ENCODE results near the gene DNAJB9. TPM values are rescaled to one million over a fixed set of nuclear protein-coding genes. Genes with fewer than 3 reads are reported as not detected.
A peak's percentile ranks its signal among the peaks of the same experiment; 100 is the strongest.

DNAJB9 gene
- total and polyA plus RNA-seq, 9 of the 15 experiments (the other 6 are each of a cell fraction or from before 2014, with no cell fraction given) = 4.3 to 34.2 (median 9.6) TPM

DNA sequence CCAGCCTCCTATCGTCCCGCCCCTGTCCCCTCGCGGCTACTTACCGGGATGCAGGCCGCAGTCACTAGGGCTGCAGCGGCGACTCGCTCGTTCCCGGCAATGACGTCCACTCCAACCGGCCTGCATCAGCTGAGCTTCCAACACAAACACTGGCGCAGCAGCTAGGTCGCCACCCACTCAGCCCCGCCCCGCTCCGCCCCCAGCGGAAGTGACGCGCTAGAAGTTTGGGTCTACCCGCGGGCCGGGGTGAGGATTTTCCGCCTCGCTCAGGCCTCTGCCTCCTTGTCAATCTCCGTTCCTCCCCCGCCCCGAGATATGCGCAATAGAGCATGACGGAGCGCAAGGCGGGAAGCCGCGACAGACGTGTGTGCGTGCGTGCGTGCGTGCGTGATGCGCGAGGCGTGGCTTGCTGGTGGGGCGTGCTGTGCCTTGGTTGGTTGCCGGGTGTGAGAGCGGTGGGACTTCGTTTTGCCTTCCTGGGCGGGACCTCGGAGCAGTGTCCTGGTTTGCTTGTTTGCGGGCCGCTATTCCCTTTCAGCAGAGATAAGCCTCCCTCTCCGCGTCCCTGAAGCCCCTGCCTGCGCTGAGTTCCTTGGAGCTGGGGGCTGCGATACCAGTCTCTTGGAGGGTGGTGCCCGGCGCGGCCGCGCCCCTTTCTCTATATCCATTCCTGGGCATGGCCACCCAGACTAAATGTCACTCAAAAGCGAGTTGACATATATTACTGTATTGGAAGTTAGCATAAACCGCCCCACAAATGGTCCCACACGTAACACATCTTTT, 43.5 kb upstream of the DNAJB9 start, which contains the start of gene PNPLA8 (continued):
- TF ChIP-seq, protein P1, sequence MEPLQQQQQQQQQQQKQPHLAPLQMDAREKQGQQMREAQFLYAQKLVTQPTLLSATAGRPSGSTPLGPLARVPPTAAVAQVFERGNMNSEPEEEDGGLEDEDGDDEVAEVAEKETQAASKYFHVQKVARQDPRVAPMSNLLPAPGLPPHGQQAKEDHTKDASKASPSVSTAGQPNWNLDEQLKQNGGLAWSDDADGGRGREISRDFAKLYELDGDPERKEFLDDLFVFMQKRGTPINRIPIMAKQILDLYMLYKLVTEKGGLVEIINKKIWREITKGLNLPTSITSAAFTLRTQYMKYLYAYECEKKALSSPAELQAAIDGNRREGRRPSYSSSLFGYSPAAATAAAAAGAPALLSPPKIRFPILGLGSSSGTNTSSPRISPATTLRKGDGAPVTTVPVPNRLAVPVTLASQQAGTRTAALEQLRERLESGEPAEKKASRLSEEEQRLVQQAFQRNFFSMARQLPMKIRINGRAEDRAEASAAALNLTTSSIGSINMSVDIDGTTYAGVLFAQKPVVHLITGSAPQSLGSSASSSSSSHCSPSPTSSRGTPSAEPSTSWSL (CRISPR knock-in tag; IDR thresholded peaks at IDR 0.05; ENCODE audit: borderline replicate concordance) = peak; percentile 93; the same call in 1 of the 2 replicates
- TF ChIP-seq NFIC (IDR thresholded peaks at IDR 0.05) (peak; percentile 35), SMAD4 (CRISPR knock-in tag; conservative IDR thresholded peaks at IDR 0.05) (peak; percentile 49; the same call in 1 of the 2 replicates), SETDB1 (IDR thresholded peaks at IDR 0.05; ENCODE audit: low read length) (peak; percentile 90)
- TF ChIP-seq, protein P2, sequence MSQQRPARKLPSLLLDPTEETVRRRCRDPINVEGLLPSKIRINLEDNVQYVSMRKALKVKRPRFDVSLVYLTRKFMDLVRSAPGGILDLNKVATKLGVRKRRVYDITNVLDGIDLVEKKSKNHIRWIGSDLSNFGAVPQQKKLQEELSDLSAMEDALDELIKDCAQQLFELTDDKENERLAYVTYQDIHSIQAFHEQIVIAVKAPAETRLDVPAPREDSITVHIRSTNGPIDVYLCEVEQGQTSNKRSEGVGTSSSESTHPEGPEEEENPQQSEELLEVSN (IDR thresholded peaks at IDR 0.05; ENCODE audit: borderline replicate concordance in 1 of 2, extremely low read depth in 1 of 2, insufficient read depth in 1 of 2, insufficient read length in 1 of 2, low read depth in 1 of 2, low read length in 1 of 2, poor library complexity in 1 of 2, severe bottlenecking in 1 of 2) = peak; percentile 98 to 99
- TF ChIP-seq, protein P3, sequence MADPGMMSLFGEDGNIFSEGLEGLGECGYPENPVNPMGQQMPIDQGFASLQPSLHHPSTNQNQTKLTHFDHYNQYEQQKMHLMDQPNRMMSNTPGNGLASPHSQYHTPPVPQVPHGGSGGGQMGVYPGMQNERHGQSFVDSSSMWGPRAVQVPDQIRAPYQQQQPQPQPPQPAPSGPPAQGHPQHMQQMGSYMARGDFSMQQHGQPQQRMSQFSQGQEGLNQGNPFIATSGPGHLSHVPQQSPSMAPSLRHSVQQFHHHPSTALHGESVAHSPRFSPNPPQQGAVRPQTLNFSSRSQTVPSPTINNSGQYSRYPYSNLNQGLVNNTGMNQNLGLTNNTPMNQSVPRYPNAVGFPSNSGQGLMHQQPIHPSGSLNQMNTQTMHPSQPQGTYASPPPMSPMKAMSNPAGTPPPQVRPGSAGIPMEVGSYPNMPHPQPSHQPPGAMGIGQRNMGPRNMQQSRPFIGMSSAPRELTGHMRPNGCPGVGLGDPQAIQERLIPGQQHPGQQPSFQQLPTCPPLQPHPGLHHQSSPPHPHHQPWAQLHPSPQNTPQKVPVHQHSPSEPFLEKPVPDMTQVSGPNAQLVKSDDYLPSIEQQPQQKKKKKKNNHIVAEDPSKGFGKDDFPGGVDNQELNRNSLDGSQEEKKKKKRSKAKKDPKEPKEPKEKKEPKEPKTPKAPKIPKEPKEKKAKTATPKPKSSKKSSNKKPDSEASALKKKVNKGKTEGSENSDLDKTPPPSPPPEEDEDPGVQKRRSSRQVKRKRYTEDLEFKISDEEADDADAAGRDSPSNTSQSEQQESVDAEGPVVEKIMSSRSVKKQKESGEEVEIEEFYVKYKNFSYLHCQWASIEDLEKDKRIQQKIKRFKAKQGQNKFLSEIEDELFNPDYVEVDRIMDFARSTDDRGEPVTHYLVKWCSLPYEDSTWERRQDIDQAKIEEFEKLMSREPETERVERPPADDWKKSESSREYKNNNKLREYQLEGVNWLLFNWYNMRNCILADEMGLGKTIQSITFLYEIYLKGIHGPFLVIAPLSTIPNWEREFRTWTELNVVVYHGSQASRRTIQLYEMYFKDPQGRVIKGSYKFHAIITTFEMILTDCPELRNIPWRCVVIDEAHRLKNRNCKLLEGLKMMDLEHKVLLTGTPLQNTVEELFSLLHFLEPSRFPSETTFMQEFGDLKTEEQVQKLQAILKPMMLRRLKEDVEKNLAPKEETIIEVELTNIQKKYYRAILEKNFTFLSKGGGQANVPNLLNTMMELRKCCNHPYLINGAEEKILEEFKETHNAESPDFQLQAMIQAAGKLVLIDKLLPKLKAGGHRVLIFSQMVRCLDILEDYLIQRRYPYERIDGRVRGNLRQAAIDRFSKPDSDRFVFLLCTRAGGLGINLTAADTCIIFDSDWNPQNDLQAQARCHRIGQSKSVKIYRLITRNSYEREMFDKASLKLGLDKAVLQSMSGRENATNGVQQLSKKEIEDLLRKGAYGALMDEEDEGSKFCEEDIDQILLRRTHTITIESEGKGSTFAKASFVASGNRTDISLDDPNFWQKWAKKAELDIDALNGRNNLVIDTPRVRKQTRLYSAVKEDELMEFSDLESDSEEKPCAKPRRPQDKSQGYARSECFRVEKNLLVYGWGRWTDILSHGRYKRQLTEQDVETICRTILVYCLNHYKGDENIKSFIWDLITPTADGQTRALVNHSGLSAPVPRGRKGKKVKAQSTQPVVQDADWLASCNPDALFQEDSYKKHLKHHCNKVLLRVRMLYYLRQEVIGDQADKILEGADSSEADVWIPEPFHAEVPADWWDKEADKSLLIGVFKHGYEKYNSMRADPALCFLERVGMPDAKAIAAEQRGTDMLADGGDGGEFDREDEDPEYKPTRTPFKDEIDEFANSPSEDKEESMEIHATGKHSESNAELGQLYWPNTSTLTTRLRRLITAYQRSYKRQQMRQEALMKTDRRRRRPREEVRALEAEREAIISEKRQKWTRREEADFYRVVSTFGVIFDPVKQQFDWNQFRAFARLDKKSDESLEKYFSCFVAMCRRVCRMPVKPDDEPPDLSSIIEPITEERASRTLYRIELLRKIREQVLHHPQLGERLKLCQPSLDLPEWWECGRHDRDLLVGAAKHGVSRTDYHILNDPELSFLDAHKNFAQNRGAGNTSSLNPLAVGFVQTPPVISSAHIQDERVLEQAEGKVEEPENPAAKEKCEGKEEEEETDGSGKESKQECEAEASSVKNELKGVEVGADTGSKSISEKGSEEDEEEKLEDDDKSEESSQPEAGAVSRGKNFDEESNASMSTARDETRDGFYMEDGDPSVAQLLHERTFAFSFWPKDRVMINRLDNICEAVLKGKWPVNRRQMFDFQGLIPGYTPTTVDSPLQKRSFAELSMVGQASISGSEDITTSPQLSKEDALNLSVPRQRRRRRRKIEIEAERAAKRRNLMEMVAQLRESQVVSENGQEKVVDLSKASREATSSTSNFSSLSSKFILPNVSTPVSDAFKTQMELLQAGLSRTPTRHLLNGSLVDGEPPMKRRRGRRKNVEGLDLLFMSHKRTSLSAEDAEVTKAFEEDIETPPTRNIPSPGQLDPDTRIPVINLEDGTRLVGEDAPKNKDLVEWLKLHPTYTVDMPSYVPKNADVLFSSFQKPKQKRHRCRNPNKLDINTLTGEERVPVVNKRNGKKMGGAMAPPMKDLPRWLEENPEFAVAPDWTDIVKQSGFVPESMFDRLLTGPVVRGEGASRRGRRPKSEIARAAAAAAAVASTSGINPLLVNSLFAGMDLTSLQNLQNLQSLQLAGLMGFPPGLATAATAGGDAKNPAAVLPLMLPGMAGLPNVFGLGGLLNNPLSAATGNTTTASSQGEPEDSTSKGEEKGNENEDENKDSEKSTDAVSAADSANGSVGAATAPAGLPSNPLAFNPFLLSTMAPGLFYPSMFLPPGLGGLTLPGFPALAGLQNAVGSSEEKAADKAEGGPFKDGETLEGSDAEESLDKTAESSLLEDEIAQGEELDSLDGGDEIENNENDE (IDR thresholded peaks at IDR 0.05; ENCODE audit: low read depth, low read length) = peak; percentile 52
- TF ChIP-seq, protein P4, sequence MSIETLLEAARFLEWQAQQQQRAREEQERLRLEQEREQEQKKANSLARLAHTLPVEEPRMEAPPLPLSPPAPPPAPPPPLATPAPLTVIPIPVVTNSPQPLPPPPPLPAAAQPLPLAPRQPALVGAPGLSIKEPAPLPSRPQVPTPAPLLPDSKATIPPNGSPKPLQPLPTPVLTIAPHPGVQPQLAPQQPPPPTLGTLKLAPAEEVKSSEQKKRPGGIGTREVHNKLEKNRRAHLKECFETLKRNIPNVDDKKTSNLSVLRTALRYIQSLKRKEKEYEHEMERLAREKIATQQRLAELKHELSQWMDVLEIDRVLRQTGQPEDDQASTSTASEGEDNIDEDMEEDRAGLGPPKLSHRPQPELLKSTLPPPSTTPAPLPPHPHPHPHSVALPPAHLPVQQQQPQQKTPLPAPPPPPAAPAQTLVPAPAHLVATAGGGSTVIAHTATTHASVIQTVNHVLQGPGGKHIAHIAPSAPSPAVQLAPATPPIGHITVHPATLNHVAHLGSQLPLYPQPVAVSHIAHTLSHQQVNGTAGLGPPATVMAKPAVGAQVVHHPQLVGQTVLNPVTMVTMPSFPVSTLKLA (conservative IDR thresholded peaks at IDR 0.05) = peak; percentile 96 to 97

All from K562 (cell line).